Stimulated activated CD4-positive, alpha-beta T cell treated with anti-CD3 and anti-CD28 coated beads, Interleukin-15, amount 100 ng/mL, for 48 hours (primary cell): Measurements from ENCODE around the gene DHX35.
"Not testable (repeated sequence)": the region's sequence is repeated elsewhere in the genome, so short reads cannot be mapped to it uniquely, and the experiment has no call there.

Source experiments
- DNase-seq, 2 donors: peaks; one replicate each; pipeline ENCODE4 v3.0.0-alpha.2; 2020; ENCODE audit warnings: low read depth in 2 of 2

DHX35 gene

GRCh38 chr20:38939686-38940085 is 22.5 kb upstream of the DHX35 start:
- DNase-seq = no peak

- DNase-seq = no peak
Observed at GRCh38 chr20:38940644-38941043, 21.5 kb upstream of the DHX35 start.

GRCh38 chr20:38941726-38942389 is 20.3 kb upstream of the DHX35 start:
- DNase-seq = no peak

- DNase-seq = no peak
Observed at GRCh38 chr20:38945012-38945411, 17.1 kb upstream of the DHX35 start.

GRCh38 chr20:38946836-38947235 is 15.3 kb upstream of the DHX35 start:
- no peak for DNase-seq

GRCh38 chr20:38947931-38948362 is 14.2 kb upstream of the DHX35 start:
- no peak for DNase-seq

- no peak for DNase-seq
Observed at GRCh38 chr20:38950254-38950653, 11.9 kb upstream of the DHX35 start.

- DNase-seq = no peak
Observed at GRCh38 chr20:38951611-38952010, 10.5 kb upstream of the DHX35 start.

- DNase-seq = no peak
Observed at GRCh38 chr20:38952153-38952552, 10.0 kb upstream of the DHX35 start.

GRCh38 chr20:38953630-38954340 is 8.4 kb upstream of the DHX35 start:
- no peak for DNase-seq

GRCh38 chr20:38957235-38957876 is 4.8 kb upstream of the DHX35 start:
- no peak for DNase-seq

- DNase-seq = no peak
Observed at GRCh38 chr20:38957915-38958485, 4.1 kb upstream of the DHX35 start.

GRCh38 chr20:38960187-38960687 is 1.9 kb upstream of the DHX35 start:
- not testable (repeated sequence) for DNase-seq

- peak; percentile 7 to 19 for DNase-seq
Observed at GRCh38 chr20:38961530-38962043, 557 bp upstream of the DHX35 start.

- DNase-seq = no peak
Observed at GRCh38 chr20:38962928-38963401, 821 bp downstream of the DHX35 start.

- no peak for DNase-seq
Observed at GRCh38 chr20:38963745-38964144, 1.6 kb downstream of the DHX35 start.

- no peak for DNase-seq
Observed at GRCh38 chr20:38965264-38965663, 3.1 kb downstream of the DHX35 start.

GRCh38 chr20:38968090-38968489 is 5.9 kb downstream of the DHX35 start:
- DNase-seq = no peak

GRCh38 chr20:38969708-38970107 is 7.6 kb downstream of the DHX35 start:
- no peak for DNase-seq

- DNase-seq = no peak
Observed at GRCh38 chr20:38970302-38970701, 8.2 kb downstream of the DHX35 start.

GRCh38 chr20:38973107-38973506 is 11.0 kb downstream of the DHX35 start:
- DNase-seq = no peak

GRCh38 chr20:38973645-38974044 is 11.5 kb downstream of the DHX35 start:
- DNase-seq = no peak
